Stimulated activated CD4-positive, alpha-beta T cell treated with anti-CD3 and anti-CD28 coated beads, Interleukin-1b, Interleukin-23, amount 100 ng/mL, for 48 hours (primary cell): Measurements from ENCODE around the gene IQCN.
A peak's percentile ranks its signal among the peaks of the same experiment; 100 is the strongest.

Experiments used
- DNase-seq: peaks from one replicate; pipeline ENCODE4 v3.0.0-alpha.2; 2020

IQCN gene

GRCh38 chr19:18263324-18264136, 10.7 kb downstream of the IQCN start:
- no peak for DNase-seq

- DNase-seq, result no peak
Observed at GRCh38 chr19:18262917-18263316, 11.3 kb downstream of the IQCN start.

GRCh38 chr19:18262144-18262543, 12.1 kb downstream of the IQCN start:
- no peak for DNase-seq

- DNase-seq, result no peak
Observed at GRCh38 chr19:18261474-18261873, 12.8 kb downstream of the IQCN start.

- DNase-seq, result no peak
Observed at GRCh38 chr19:18259893-18260292, 14.4 kb downstream of the IQCN start.

GRCh38 chr19:18257503-18258470, 16.5 kb downstream of the IQCN start:
- no peak for DNase-seq

GRCh38 chr19:18254546-18255503, 19.4 kb downstream of the IQCN start:
- no peak for DNase-seq

GRCh38 chr19:18253716-18254115, 20.5 kb downstream of the IQCN start:
- DNase-seq, result no peak

GRCh38 chr19:18253130-18253529, 21.1 kb downstream of the IQCN start:
- no peak for DNase-seq

GRCh38 chr19:18252370-18252717, 21.9 kb downstream of the IQCN start:
- DNase-seq, result no peak

- peak; percentile 77 for DNase-seq
Observed at GRCh38 chr19:18251587-18252369, 22.5 kb downstream of the IQCN start.

- no peak for DNase-seq
Observed at GRCh38 chr19:18249834-18250233, 24.4 kb downstream of the IQCN start.

- no peak for DNase-seq
Observed at GRCh38 chr19:18245297-18245696, 29.0 kb downstream of the IQCN start.

- DNase-seq, result no peak
Observed at GRCh38 chr19:18239303-18239702, 34.9 kb downstream of the IQCN start.

- no peak for DNase-seq
Observed at GRCh38 chr19:18234194-18234593, 40.1 kb downstream of the IQCN start.

- peak; percentile 36 for DNase-seq
Observed at GRCh38 chr19:18233224-18233825, 40.9 kb downstream of the IQCN start.

- no peak for DNase-seq
Observed at GRCh38 chr19:18232540-18233223, 41.6 kb downstream of the IQCN start.

- no peak for DNase-seq
Observed at GRCh38 chr19:18231775-18232174, 42.5 kb downstream of the IQCN start.

GRCh38 chr19:18230941-18231734, 43.1 kb downstream of the IQCN start:
- no peak for DNase-seq

GRCh38 chr19:18229915-18230314, 44.3 kb downstream of the IQCN start:
- no peak for DNase-seq
